GM23338 (cell line): ENCODE results near the gene DGCR8. TPM values are rescaled to one million over a fixed set of nuclear protein-coding genes. Genes with fewer than 3 reads are reported as not detected.

Source experiments
- ATAC-seq: fragments of 200-7000 bp; cut with Tn5 transposase; 3 replicates; pipeline ENCODE4 v1.9.1; 2020
- DNase-seq: peaks from one replicate; pipeline ENCODE4 v3.0.0-alpha.2; 2015; ENCODE audit warnings: low spot score
- H2AFZ ChIP-seq: fragments of 200-600 bp; sonication (generic); 2 replicates; pipeline ENCODE4 v1.8.0; 2016; ENCODE audit warnings: antibody characterized with exemption, mild to moderate bottlenecking, moderate library complexity
- H3F3A ChIP-seq: fragments of 200-600 bp; sonication (generic); replicated peaks from 2 replicates; pipeline ENCODE4 v1.8.0; 2017; ENCODE audit warnings: antibody characterized with exemption, mixed run types, low read depth
- H3K27ac ChIP-seq: fragments of 200-600 bp; sonication (generic); 2 replicates; pipeline ENCODE4 v1.6.1; 2016; ENCODE audit warnings: low read depth
- H3K27me3 ChIP-seq: fragments of 200-600 bp; sonication (generic); 2 replicates; pipeline ENCODE4 v1.8.0; 2016; ENCODE audit warnings: mild to moderate bottlenecking, mixed run types, moderate library complexity; ENCODE audit not compliant: insufficient read depth
- H3K36me3 ChIP-seq: fragments of 200-600 bp; sonication (generic); 2 replicates; pipeline ENCODE4 v1.8.0; 2016; ENCODE audit warnings: mild to moderate bottlenecking; ENCODE audit not compliant: insufficient read depth
- H3K4me1 ChIP-seq: fragments of 200-600 bp; sonication (generic); 2 replicates; pipeline ENCODE4 v1.8.0; 2016; ENCODE audit warnings: mild to moderate bottlenecking, moderate library complexity; ENCODE audit not compliant: insufficient read depth
- H3K4me2 ChIP-seq: fragments of 200-600 bp; sonication (generic); 2 replicates; pipeline ENCODE4 v1.7.1; 2017; ENCODE audit warnings: mixed run types
- H3K4me3 ChIP-seq: fragments of 200-600 bp; sonication (generic); 2 replicates; pipeline ENCODE4 v1.6.1; 2016; ENCODE audit warnings: mixed run types
- H3K79me2 ChIP-seq: fragments of 200-600 bp; sonication (generic); replicated peaks from 2 replicates; pipeline ENCODE4 v1.8.0; 2017; ENCODE audit warnings: mild to moderate bottlenecking; ENCODE audit not compliant: insufficient read depth
- H3K9me2 ChIP-seq: fragments of 200-600 bp; sonication (generic); 2 replicates; pipeline ENCODE4 v1.8.0; 2017; ENCODE audit not compliant: insufficient read depth
- H4K20me1 ChIP-seq: fragments of 200-600 bp; sonication (generic); replicated peaks from 2 replicates; pipeline ENCODE4 v1.8.0; 2017; ENCODE audit warnings: mild to moderate bottlenecking; ENCODE audit not compliant: insufficient read depth
- H3K27ac Mint-ChIP-seq: 2 replicates; pipeline ENCODE4 v1.8.0; 2020; ENCODE audit warnings: inconsistent platforms, mild to moderate bottlenecking, moderate library complexity, mixed read lengths
- H3K27me3 Mint-ChIP-seq: 3 replicates; pipeline ENCODE4 v1.8.0; 2022; ENCODE audit warnings: low read depth, mild to moderate bottlenecking, moderate library complexity, mixed read lengths, inconsistent platforms; ENCODE audit not compliant: insufficient read depth, poor library complexity
- H3K36me3 Mint-ChIP-seq: 3 replicates; pipeline ENCODE4 v1.8.0; 2021; ENCODE audit warnings: low read depth, mild to moderate bottlenecking, inconsistent platforms, moderate library complexity, mixed read lengths
- H3K4me1 Mint-ChIP-seq: 3 replicates; pipeline ENCODE4 v1.8.0; 2020; ENCODE audit warnings: mild to moderate bottlenecking, inconsistent platforms, mixed read lengths
- H3K4me3 Mint-ChIP-seq: 3 replicates; pipeline ENCODE4 v1.8.0; 2021; ENCODE audit warnings: moderate library complexity, mild to moderate bottlenecking, inconsistent platforms, mixed read lengths
- H3K9me3 Mint-ChIP-seq: 3 replicates; pipeline ENCODE4 v1.8.0; 2020; ENCODE audit warnings: moderate library complexity, mild to moderate bottlenecking, inconsistent platforms, mixed read lengths
- ETS1 ChIP-seq: IDR thresholded peaks from 2 replicates; pipeline ENCODE4 v1.6.1; 2016; ENCODE audit warnings: antibody characterized with exemption
- EZH2phosphoT487 ChIP-seq: fragments of 200-600 bp; sonication (generic); IDR thresholded peaks from one replicate; pipeline ENCODE4 v1.8.1; 2018; ENCODE audit warnings: antibody characterized with exemption; ENCODE audit not compliant: unreplicated experiment
- REST ChIP-seq: IDR thresholded peaks from one replicate; pipeline ENCODE4 v1.6.1; 2018; ENCODE audit warnings: antibody characterized with exemption; ENCODE audit not compliant: unreplicated experiment
- ZNF331 ChIP-seq: fragments of 250-450 bp; sonication (Bioruptor Pico); IDR thresholded peaks from 2 replicates; pipeline ENCODE4 v1.5.0; 2020; ENCODE audit warnings: low read depth, mild to moderate bottlenecking, moderate library complexity
- ZNF462 ChIP-seq: fragments of 250-450 bp; sonication (Bioruptor Pico); IDR thresholded peaks from 2 replicates; pipeline ENCODE4 v1.5.0; 2020; ENCODE audit warnings: mild to moderate bottlenecking, moderate library complexity
- polyA plus RNA-seq: library from polyadenylated mRNA; unstranded; fragments of >200 nt; fragmentation: Nextera tagmentation; extraction: Ambion mirVana; gene quantifications from 2 replicates; pipeline ENCODE4 v1.2.1, GENCODE V29; 2016
- total RNA-seq: library from RNA; depleted of rRNA; stranded (reverse); fragments of >200 nt; shearing (Covaris generic); gene quantifications from 2 replicates; pipeline ENCODE4 v1.2.3, GENCODE V29; 2014

The DGCR8 gene
- total and polyA plus RNA-seq, 2 experiments from 2014 or later = 12.2 to 48.9 TPM

GRCh38 chr22:20145206-20145831 lies 65.3 kb downstream of the DGCR8 start (continued):
- TF ChIP-seq ZNF462 (CRISPR knock-in tag) = no peak
- no peak for TF ChIP-seq ETS1

- Mint-ChIP-seq H3K4me3 (no peak overlapping the region), H3K36me3 (no peaks in the 10 kb centered on the region), H3K4me1 (no peaks in the 10 kb centered on the region), H3K27ac (no peak overlapping the region), H3K27me3 (no peaks in the 10 kb centered on the region), H3K9me3 (no peaks in the 10 kb centered on the region)
- no peaks in the 10 kb centered on the region for H3K36me3 ChIP-seq
- DNase-seq (no peak), ATAC-seq (no peak)
- no peak overlapping the region for H2AFZ ChIP-seq
- no peak overlapping the region for H3K4me2 ChIP-seq
- no peaks in the 10 kb centered on the region for H3K9me2 ChIP-seq
- no peaks in the 10 kb centered on the region for H3K79me2 ChIP-seq
- H3K27ac ChIP-seq = no peak overlapping the region
- no peak overlapping the region for H3K4me3 ChIP-seq
- no peaks in the 10 kb centered on the region for H4K20me1 ChIP-seq
- no peaks in the 10 kb centered on the region for H3K4me1 ChIP-seq
- no peaks in the 10 kb centered on the region for H3F3A ChIP-seq
- H3K27me3 ChIP-seq = no peaks in the 10 kb centered on the region
- TF ChIP-seq ZNF331 (CRISPR knock-in tag) (no peak), REST (no peak), EZH2phosphoT487 (no peak)
Measured at GRCh38 chr22:20145832-20146223, 65.8 kb downstream of the DGCR8 start.
